Thymus (tissue), 14 donors: ENCODE measurements around the gene PATL1. TPM values are rescaled to one million over a fixed set of nuclear protein-coding genes. Genes with fewer than 3 reads are reported as not detected.

ENCODE experiments used
- DNase-seq, 9 donors: peaks; one replicate each; pipeline ENCODE4 v3.0.0-alpha.2; 2013; ENCODE audit warnings: low spot score in 9 of 9, low read depth in 6 of 9, missing footprints in 1 of 9
- H3K27ac ChIP-seq, 2 donors: one replicate each; pipeline ENCODE4 v1.5.1; 2013; ENCODE audit warnings: control low read depth in 1 of 2, low read depth in 1 of 2, low read length in 1 of 2, mild to moderate bottlenecking in 1 of 2, moderate library complexity in 1 of 2
- H3K27me3 ChIP-seq, 2 donors: one replicate each; pipeline ENCODE4 v1.5.1; 2013; ENCODE audit warnings: low read length in 1 of 2; ENCODE audit not compliant: control insufficient read depth in 2 of 2, insufficient read depth in 1 of 2
- H3K36me3 ChIP-seq, 2 donors: one replicate each; pipeline ENCODE4 v1.5.1; 2013; ENCODE audit warnings: low read length in 1 of 2, mild to moderate bottlenecking in 1 of 2, moderate library complexity in 1 of 2; ENCODE audit not compliant: control insufficient read depth in 2 of 2, insufficient read depth in 2 of 2
- H3K4me1 ChIP-seq, 2 donors: one replicate each; pipeline ENCODE4 v1.5.1; 2013; ENCODE audit warnings: low read length in 2 of 2; ENCODE audit not compliant: control insufficient read depth in 2 of 2, insufficient read depth in 2 of 2
- H3K4me3 ChIP-seq, 2 donors: one replicate each; pipeline ENCODE4 v1.5.1; 2013; ENCODE audit warnings: low read length in 2 of 2, control low read depth in 1 of 2, mild to moderate bottlenecking in 1 of 2
- H3K9me3 ChIP-seq, 2 donors: one replicate each; pipeline ENCODE4 v1.5.1; 2013; ENCODE audit warnings: low read length in 1 of 2, mild to moderate bottlenecking in 1 of 2; ENCODE audit not compliant: control insufficient read depth in 2 of 2, insufficient read depth in 1 of 2
- WGBS: extraction: QIAGEN DNeasy Blood & Tissue Kit; methylation state at CpG from one replicate; pipeline ENCODE4 v1.1.7; 2013; 5-methylcytosine and 5-hydroxymethylcytosine counted together
- long read RNA-seq, 10 donors: transcript quantifications; one replicate each; lab custom pipeline, GENCODE V29; 2026
- polyA plus RNA-seq: library from polyadenylated mRNA; stranded (reverse); fragments of 200-250 nt; gene quantifications from one replicate; pipeline ENCODE4 v1.2.3, GENCODE V29; 2013
- total RNA-seq: library from RNA; stranded (reverse); fragments of 120-200 nt; gene quantifications from one replicate; pipeline ENCODE4 v1.2.4, GENCODE V29; 2013
- donor health status: healthy.

Gene PATL1
- total RNA-seq = 6.0 TPM
- polyA plus RNA-seq = 13.0 TPM
- long read RNA-seq, donor 1, full-length matches to known transcripts = 1 of 1 reads
- long read RNA-seq, donor 1, partial matches to known transcripts = 0 of 1 reads
- long read RNA-seq, donor 1, other reads (novel, unspliced or antisense) = 0 of 1 reads
- long read RNA-seq, donor 2 = 0 reads
- long read RNA-seq, donor 3, full-length matches to known transcripts = 1 of 1 reads
- long read RNA-seq, donor 3, partial matches to known transcripts = 0 of 1 reads
- long read RNA-seq, donor 3, other reads (novel, unspliced or antisense) = 0 of 1 reads
- long read RNA-seq, donor 4, full-length matches to known transcripts = 3 of 3 reads
- long read RNA-seq, donor 4, partial matches to known transcripts = 0 of 3 reads
- long read RNA-seq, donor 4, other reads (novel, unspliced or antisense) = 0 of 3 reads
- long read RNA-seq, donor 5, full-length matches to known transcripts = 1 of 6 reads
- long read RNA-seq, donor 5, partial matches to known transcripts = 5 of 6 reads
- long read RNA-seq, donor 5, other reads (novel, unspliced or antisense) = 0 of 6 reads
- long read RNA-seq, donor 6 = 0 reads
- long read RNA-seq, donor 7, full-length matches to known transcripts = 2 of 2 reads
- long read RNA-seq, donor 7, partial matches to known transcripts = 0 of 2 reads
- long read RNA-seq, donor 7, other reads (novel, unspliced or antisense) = 0 of 2 reads
- long read RNA-seq, donor 8 = 0 reads
- long read RNA-seq, donor 9, partial matches to known transcripts = 10 of 10 reads
- long read RNA-seq, donor 9, other reads (novel, unspliced or antisense) = 0 of 10 reads
- long read RNA-seq, donor 10 = 0 reads

- H3K4me3 ChIP-seq = peak within 1 kb of the TSS; percentile 89 to 94
- no peaks in the 10 kb centered on the region for H3K27me3 ChIP-seq
- under 1% methylated on average over 68 of the region's 68 CpGs for WGBS
- H3K9me3 ChIP-seq = no peaks in the 10 kb centered on the region
- H3K27ac ChIP-seq = peak within 1 kb of the TSS; percentile 89 to 95
- peak; percentile 97 to 100 (median 99) for DNase-seq
- H3K36me3 ChIP-seq = peaks cover 8 to 24% of the 10 kb centered on the region in 2 donors
- H3K4me1 ChIP-seq = peaks cover 8 to 12% of the 10 kb centered on the region in 2 donors
Measured at GRCh38 chr11:59668950-59669610, at the start of gene PATL1. Gene PATL1 (minus strand): TSS chr11:59669037. CDS start chr11:59668895, 142 bp downstream.

- H3K36me3 ChIP-seq = no peaks in the 10 kb centered on the region
- H3K27ac ChIP-seq = no peak overlapping the region
- H3K9me3 ChIP-seq = no peaks in the 10 kb centered on the region
- no peak overlapping the region for H3K4me3 ChIP-seq
- H3K4me1 ChIP-seq = no peaks in the 10 kb centered on the region
- 68% methylated on average over 3 of the region's 3 CpGs for WGBS
- no peak for DNase-seq
- peaks cover 0 to 3% of the 10 kb centered on the region in 2 donors for H3K27me3 ChIP-seq
Measured at GRCh38 chr11:59716051-59716450, 47.2 kb upstream of the PATL1 start.

DNA sequence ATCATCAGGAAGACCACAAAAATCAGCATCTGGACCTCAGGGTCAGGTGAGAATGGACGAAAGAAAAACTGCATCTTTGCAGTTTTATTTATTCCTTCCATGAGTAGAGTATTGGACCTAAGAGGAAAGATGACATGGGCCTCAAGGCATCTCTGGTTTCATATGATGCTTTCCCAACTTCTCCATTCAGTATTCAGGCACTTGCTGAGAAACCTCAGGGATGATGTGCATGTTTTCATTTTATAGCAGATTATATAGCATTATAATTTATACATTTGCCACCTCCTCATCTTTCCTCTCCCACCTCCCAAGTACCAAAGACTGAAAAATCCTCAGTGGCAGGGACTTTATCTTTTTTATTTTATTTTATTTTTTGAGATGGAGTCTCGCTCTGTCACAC lies 44.9 kb upstream of the PATL1 start, which contains the start of gene OR10V1:
TSS of gene OR10V1 (minus strand) at position 101 of the 400 bp plus-strand sequence. CDS start at position 101, 0 bp downstream.
- no peaks in the 10 kb centered on the region for H3K36me3 ChIP-seq
- H3K4me3 ChIP-seq = no peak within 1 kb of the TSS
- no peak within 1 kb of the TSS for H3K27ac ChIP-seq
- 95% methylated on average over 2 of the region's 2 CpGs for WGBS
- no peaks in the 10 kb centered on the region for H3K9me3 ChIP-seq
- no peaks in the 10 kb centered on the region for H3K4me1 ChIP-seq
- DNase-seq = no peak
- H3K27me3 ChIP-seq = peaks cover 0 to 3% of the 10 kb centered on the region in 2 donors

- DNase-seq = no peak
- Histone ChIP-seq H3K27me3 (peaks cover 0 to 3% of the 10 kb centered on the region in 2 donors), H3K27ac (no peak overlapping the region), H3K4me3 (no peak overlapping the region), H3K4me1 (no peaks in the 10 kb centered on the region), H3K36me3 (no peaks in the 10 kb centered on the region), H3K9me3 (no peaks in the 10 kb centered on the region)
- 98% methylated on average over 3 of the region's 3 CpGs for WGBS
Measured at GRCh38 chr11:59710136-59710847, 41.5 kb upstream of the PATL1 start.

DNA sequence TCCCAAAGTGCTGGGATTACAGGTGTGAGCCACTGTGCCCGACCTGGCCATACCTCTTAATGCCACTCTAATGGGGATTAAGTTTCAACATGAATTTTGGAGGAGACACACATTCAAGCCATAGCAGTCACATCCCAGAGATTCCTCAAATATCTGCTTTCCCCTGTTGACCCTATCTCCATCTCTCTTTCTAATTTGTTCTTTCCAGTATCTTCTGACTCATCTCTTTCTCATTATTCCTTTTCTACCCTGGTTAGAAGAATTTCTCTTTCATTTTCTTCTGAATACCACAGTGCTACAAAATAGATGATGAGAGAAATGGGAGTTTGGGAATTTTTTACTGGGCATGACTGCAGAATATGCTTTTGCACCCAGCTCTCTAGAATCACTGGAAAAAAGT lies 39.7 kb upstream of the PATL1 start:
- no peak for DNase-seq
- WGBS = 91% methylated on average over 1 of the region's 1 CpG

GRCh38 chr11:59707371-59707770 lies 38.5 kb upstream of the PATL1 start:
- DNase-seq = no peak
- H3K4me3 ChIP-seq = no peak overlapping the region
- H3K4me1 ChIP-seq = no peaks in the 10 kb centered on the region
- no peaks in the 10 kb centered on the region for H3K9me3 ChIP-seq
- H3K27me3 ChIP-seq = no peaks in the 10 kb centered on the region
- WGBS = 98% methylated on average over 1 of the region's 1 CpG
- no peaks in the 10 kb centered on the region for H3K36me3 ChIP-seq
- no peak overlapping the region for H3K27ac ChIP-seq

More for the DNA sequence above, 39.7 kb upstream of the PATL1 start:
- H3K4me1 ChIP-seq = no peaks in the 10 kb centered on the region
- H3K9me3 ChIP-seq = no peaks in the 10 kb centered on the region
- no peaks in the 10 kb centered on the region for H3K27me3 ChIP-seq
- H3K4me3 ChIP-seq = no peak overlapping the region
- no peak overlapping the region for H3K27ac ChIP-seq
- H3K36me3 ChIP-seq = no peaks in the 10 kb centered on the region

GRCh38 chr11:59706518-59707285 lies 37.9 kb upstream of the PATL1 start:
- Histone ChIP-seq H3K27ac (no peak overlapping the region), H3K9me3 (no peaks in the 10 kb centered on the region), H3K27me3 (no peaks in the 10 kb centered on the region), H3K4me3 (no peak overlapping the region), H3K4me1 (no peaks in the 10 kb centered on the region), H3K36me3 (no peaks in the 10 kb centered on the region)
- DNase-seq = no peak
- 81% methylated on average over 5 of the region's 5 CpGs for WGBS

GRCh38 chr11:59705294-59705693 lies 36.5 kb upstream of the PATL1 start:
- WGBS = 98% methylated on average over 6 of the region's 6 CpGs
- Histone ChIP-seq H3K4me1 (no peaks in the 10 kb centered on the region), H3K27ac (no peak overlapping the region), H3K9me3 (no peaks in the 10 kb centered on the region), H3K36me3 (no peaks in the 10 kb centered on the region), H3K4me3 (no peak overlapping the region), H3K27me3 (no peaks in the 10 kb centered on the region)
- DNase-seq = no peak
